ENCODE results near the gene ATG16L2. TPM values are rescaled to one million over a fixed set of nuclear protein-coding genes. Genes with fewer than 3 reads are reported as not detected.
A peak's percentile ranks its signal among the peaks of the same experiment; 100 is the strongest.

Gene ATG16L2
- total and polyA plus RNA-seq, 10 of the 15 experiments (the other 5 are each of a cell fraction or from before 2014, with no cell fraction given), result 1.9 to 67.7 (median 30.4) TPM

DNA sequence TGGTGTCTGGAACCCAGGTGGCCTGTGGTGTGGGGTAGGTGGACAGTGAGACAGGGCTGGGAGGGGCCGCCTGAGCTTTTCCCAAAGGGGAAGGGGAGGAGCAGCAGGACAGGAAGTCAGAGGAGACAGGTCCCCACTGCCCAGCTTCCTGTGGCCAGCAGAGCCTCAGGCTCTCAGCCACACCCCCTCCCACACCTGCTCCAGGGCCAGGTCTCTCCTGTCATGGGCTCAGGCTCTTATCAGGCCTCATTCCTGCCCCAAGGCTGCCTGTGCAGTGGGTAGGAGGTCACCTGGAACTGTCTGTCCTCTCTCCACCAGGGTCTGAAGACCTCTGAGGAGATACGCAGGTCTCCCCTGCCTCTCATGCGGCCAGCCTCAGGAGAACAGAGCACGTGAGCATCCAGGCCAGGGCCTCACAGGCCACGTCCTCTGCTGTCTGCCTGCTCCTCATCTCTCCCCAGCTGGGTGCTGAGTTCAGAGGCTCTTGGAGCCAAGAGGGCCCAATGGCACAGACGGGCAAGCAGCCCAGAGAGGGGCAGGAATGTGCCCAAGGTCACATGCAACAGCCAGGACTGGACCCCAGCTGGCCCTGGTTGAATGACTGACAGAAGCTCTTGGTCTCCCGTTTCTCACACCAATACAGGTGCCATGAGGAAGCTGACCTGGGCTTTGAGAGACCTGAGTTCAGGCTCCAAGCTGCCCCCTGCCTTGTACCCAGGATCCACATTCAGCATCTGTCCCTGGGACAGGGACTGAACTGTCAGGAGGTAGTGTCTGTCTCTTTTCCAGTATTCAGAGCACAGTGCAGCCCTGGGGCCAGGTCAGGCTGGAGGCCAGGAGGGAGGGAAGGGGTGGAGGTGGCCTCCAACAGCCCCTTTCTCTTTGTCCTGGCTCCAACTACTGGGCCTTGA is 37.1 kb upstream of the ATG16L2 start:
- H3K79me2 ChIP-seq (ENCODE audit: control insufficient read depth, insufficient read depth, low read length), result no peaks in the 10 kb centered on the region
- 47% methylated on average over 7 of the region's 7 CpGs for WGBS (ENCODE audit: insufficient coverage, insufficient replicate concordance, low lambda C conversion rate, missing lambda C conversion rate)
- no peaks in the 10 kb centered on the region for H3K9me3 ChIP-seq (replicated peaks; ENCODE audit: control insufficient read depth, insufficient read depth, low read length)
- H3K4me2 ChIP-seq (ENCODE audit: control insufficient read depth, insufficient read depth), result no peak overlapping the region
- ChIA-PET POLR2A (no interaction called here), CTCF (interaction anchor here (0.6 to 8.2 kb wide), 4 partner anchors 14 to 52 kb away, joined by 4 to 65 read pairs (median 6); partner anchors contain the start of gene STARD10), RAD21 (ENCODE audit: unreplicated experiment) (interaction anchor here (1.0 to 1.5 kb wide), 2 partner anchors 16 to 52 kb away, joined by 3 to 6 read pairs; no protein-coding TSS in a partner anchor), SMC1A (ENCODE audit: uncharacterized antibody, unreplicated experiment) (interaction anchor here (0.9 to 1.6 kb wide), 3 partner anchors 16 to 646 kb away, joined by 3 read pairs; no protein-coding TSS in a partner anchor)
- in situ Hi-C loops (cut with MboI) (no loop called here), intact Hi-C loops (cut with micrococcal nuclease; ENCODE audit: unreplicated experiment) (no loop called here)
- TF ChIP-seq, protein P1, sequence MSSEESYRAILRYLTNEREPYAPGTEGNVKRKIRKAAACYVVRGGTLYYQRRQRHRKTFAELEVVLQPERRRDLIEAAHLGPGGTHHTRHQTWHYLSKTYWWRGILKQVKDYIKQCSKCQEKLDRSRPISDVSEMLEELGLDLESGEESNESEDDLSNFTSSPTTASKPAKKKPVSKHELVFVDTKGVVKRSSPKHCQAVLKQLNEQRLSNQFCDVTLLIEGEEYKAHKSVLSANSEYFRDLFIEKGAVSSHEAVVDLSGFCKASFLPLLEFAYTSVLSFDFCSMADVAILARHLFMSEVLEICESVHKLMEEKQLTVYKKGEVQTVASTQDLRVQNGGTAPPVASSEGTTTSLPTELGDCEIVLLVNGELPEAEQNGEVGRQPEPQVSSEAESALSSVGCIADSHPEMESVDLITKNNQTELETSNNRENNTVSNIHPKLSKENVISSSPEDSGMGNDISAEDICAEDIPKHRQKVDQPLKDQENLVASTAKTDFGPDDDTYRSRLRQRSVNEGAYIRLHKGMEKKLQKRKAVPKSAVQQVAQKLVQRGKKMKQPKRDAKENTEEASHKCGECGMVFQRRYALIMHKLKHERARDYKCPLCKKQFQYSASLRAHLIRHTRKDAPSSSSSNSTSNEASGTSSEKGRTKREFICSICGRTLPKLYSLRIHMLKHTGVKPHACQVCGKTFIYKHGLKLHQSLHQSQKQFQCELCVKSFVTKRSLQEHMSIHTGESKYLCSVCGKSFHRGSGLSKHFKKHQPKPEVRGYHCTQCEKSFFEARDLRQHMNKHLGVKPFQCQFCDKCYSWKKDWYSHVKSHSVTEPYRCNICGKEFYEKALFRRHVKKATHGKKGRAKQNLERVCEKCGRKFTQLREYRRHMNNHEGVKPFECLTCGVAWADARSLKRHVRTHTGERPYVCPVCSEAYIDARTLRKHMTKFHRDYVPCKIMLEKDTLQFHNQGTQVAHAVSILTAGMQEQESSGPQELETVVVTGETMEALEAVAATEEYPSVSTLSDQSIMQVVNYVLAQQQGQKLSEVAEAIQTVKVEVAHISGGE (CRISPR knock-in tag; IDR thresholded peaks at IDR 0.05), result no peak
- TF ChIP-seq PML (IDR thresholded peaks at IDR 0.05; ENCODE audit: low read length), result no peak
- TF ChIP-seq, protein P2, sequence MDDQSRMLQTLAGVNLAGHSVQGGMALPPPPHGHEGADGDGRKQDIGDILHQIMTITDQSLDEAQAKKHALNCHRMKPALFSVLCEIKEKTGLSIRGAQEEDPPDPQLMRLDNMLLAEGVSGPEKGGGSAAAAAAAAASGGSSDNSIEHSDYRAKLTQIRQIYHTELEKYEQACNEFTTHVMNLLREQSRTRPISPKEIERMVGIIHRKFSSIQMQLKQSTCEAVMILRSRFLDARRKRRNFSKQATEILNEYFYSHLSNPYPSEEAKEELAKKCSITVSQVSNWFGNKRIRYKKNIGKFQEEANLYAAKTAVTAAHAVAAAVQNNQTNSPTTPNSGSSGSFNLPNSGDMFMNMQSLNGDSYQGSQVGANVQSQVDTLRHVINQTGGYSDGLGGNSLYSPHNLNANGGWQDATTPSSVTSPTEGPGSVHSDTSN (IDR thresholded peaks at IDR 0.05; ENCODE audit: insufficient replicate concordance, low read depth, low read length), result no peak
- TF ChIP-seq FOS (IDR thresholded peaks at IDR 0.05; ENCODE audit: borderline replicate concordance, extremely low read depth, insufficient read length), result no peak
- TF ChIP-seq JUNB (IDR thresholded peaks at IDR 0.05), result no peak
- no peak for TF ChIP-seq ASH2L (IDR thresholded peaks at IDR 0.05; ENCODE audit: borderline replicate concordance, low read depth)
- no peak for TF ChIP-seq SMC3 (IDR thresholded peaks at IDR 0.05; ENCODE audit: borderline replicate concordance, low read length)
- TF ChIP-seq STAT3 (IDR thresholded peaks at IDR 0.05; ENCODE audit: low read depth, low read length), result no peak
- TF ChIP-seq CEBPB (IDR thresholded peaks at IDR 0.05; ENCODE audit: borderline replicate concordance in 1 of 2, low read depth in 2 of 2, low read length in 2 of 2), result no peak
- TF ChIP-seq HDAC2 (IDR thresholded peaks at IDR 0.05), result no peak
- TF ChIP-seq, protein P3, sequence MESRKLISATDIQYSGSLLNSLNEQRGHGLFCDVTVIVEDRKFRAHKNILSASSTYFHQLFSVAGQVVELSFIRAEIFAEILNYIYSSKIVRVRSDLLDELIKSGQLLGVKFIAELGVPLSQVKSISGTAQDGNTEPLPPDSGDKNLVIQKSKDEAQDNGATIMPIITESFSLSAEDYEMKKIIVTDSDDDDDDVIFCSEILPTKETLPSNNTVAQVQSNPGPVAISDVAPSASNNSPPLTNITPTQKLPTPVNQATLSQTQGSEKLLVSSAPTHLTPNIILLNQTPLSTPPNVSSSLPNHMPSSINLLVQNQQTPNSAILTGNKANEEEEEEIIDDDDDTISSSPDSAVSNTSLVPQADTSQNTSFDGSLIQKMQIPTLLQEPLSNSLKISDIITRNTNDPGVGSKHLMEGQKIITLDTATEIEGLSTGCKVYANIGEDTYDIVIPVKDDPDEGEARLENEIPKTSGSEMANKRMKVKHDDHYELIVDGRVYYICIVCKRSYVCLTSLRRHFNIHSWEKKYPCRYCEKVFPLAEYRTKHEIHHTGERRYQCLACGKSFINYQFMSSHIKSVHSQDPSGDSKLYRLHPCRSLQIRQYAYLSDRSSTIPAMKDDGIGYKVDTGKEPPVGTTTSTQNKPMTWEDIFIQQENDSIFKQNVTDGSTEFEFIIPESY (IDR thresholded peaks at IDR 0.05), result no peak
- FAIRE-seq (no peak), ATAC-seq (0 out of 3 replicates have a peak, but pooled peaks have one; percentile 5), DNase-seq (ENCODE audit: low read depth, low spot score) (no peak)
- H3K9ac ChIP-seq (ENCODE audit: control insufficient read depth, insufficient read depth, low read length), result no peak overlapping the region
- no TSS peak for BruUV-seq (replicated peaks)
- H3K27me3 ChIP-seq (replicated peaks in 1 of 2; ENCODE audit: control insufficient read depth in 2 of 2, insufficient read depth in 2 of 2, low read length in 1 of 2), result no peaks in the 10 kb centered on the region
- H3K4me1 ChIP-seq (ENCODE audit: control insufficient read depth, insufficient read depth, low read length), result peaks cover 5% of the 10 kb centered on the region
- H3K36me3 ChIP-seq (ENCODE audit: control insufficient read depth in 2 of 2, insufficient read depth in 2 of 2, low read length in 1 of 2), result no peaks in the 10 kb centered on the region
- no peak overlapping the region for H2AFZ ChIP-seq (ENCODE audit: control insufficient read depth, low read depth, low read length)
- no peak overlapping the region for H3K27ac ChIP-seq (ENCODE audit: control insufficient read depth, insufficient read depth)
- no peaks in the 10 kb centered on the region for H4K20me1 ChIP-seq (ENCODE audit: control insufficient read depth, insufficient read depth)
- no peak overlapping the region for H3K4me3 ChIP-seq
